HG02610 (cell line): ENCODE measurements around the gene CRKL.

Experiments used
- ATAC-seq: cut with Tn5 transposase; IDR thresholded peaks from one replicate; pipeline ENCODE4 v1.9.1; 2021; ENCODE audit warnings: mild to moderate bottlenecking, moderate library complexity; ENCODE audit not compliant: unreplicated experiment

CRKL gene

DNA sequence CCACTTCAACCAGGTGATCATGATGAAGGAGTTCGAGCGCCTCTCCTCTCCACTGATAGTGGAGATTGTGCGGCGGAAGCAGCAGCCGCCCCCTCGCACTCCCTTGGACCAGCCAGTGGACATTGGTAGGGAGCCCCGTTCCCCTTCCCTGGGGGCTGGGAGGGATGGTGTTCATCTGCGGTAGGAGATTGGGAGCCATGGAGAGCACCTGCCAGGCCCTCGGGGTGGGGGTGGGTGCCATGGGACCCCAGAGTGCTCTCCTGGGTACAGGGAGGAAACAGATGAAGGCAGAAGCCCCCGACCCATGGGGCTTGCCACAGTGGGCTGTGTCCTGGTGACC, 77.7 kb downstream of the CRKL start:
- no peak for ATAC-seq

DNA sequence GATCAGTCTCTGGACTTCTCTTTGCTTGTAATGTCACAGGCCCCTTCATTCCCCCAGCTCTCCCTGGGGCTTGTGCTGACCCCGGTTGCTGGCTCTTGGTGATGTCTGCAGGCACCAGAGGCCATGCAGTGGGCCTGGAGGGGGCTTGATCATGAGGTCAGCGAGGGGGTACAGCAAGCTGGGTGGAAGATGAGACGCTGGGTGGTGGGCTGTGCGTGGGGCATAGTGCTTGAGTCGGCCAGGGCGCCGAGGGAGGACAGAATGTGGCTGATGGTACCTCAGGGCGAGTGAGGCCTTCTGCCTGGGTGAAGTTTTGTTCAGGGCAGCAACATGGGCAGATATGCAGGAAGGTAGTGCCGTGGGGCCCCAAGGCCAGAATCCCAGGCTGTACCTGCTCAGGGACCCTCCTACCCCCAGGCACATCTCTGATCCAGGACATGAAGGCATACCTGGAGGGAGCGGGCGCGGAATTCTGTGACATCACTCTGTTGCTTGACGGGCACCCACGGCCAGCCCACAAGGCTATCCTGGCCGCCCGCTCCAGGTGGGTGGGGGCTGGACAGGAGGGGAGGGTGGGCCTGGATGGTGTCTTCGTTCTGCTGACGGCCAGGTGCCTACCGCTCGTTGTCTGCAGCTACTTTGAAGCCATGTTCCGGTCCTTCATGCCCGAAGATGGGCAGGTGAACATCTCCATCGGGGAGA, 78.3 kb downstream of the CRKL start:
- ATAC-seq, result no peak

DNA sequence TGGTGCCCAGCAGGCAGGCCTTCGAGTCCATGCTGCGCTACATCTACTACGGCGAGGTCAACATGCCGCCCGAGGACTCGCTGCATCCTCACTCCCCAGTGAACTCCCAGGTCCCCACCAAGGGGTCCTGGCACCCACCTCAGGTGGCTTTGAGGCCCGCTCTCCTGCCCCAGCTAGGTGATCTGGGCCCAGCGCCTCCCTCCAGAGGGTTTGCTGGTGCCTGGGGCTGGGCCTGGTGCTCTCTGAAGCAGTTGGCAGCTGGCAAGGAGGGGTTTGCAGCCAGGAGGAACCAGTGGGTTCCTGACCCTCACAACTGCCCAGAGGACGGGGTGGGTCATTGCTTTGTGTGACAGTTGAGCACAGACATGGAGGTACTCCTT, 78.8 kb downstream of the CRKL start:
- ATAC-seq, result no peak

DNA sequence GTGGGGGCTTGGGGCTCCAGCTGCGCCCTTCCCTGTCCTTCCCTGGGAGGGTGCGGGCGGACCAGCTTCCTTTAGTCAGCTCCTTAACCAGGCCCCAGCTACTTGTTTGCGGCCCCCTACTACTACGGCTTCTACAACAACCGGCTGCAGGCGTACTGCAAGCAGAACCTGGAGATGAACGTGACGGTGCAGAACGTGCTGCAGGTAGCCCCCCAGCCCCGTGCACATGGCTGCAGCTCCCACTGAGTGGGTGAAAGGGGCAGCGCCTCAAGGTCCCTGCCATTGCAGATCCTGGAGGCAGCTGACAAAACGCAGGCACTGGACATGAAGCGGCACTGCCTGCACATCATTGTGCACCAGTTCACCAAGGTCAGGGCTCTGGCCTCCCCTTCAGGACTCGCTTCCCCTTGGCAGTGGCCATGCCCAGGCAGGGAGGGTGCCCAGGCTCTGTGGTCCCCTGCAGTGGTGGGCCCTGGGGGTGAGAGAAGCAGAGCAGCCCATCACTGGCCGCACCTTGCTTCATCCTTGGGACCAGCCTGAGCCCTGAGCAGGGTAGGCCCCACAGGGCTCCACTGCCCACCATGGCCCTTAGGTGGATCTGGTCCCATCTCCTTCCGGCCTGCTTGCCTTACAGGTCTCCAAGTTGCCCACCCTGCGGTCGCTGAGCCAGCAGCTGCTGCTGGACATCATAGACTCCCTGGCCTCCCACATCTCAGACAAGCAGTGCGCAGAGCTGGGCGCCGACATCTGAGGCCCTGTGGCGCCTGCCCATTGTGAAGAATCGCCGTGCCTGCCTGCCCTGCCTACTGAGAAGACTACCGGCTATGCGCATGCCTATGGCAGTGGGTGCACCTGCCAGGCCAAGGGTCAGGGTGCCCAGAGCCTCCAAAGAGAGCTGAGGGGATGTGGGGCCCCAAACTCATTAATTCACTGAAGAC, 79.7 kb downstream of the CRKL start:
- no peak for ATAC-seq

DNA sequence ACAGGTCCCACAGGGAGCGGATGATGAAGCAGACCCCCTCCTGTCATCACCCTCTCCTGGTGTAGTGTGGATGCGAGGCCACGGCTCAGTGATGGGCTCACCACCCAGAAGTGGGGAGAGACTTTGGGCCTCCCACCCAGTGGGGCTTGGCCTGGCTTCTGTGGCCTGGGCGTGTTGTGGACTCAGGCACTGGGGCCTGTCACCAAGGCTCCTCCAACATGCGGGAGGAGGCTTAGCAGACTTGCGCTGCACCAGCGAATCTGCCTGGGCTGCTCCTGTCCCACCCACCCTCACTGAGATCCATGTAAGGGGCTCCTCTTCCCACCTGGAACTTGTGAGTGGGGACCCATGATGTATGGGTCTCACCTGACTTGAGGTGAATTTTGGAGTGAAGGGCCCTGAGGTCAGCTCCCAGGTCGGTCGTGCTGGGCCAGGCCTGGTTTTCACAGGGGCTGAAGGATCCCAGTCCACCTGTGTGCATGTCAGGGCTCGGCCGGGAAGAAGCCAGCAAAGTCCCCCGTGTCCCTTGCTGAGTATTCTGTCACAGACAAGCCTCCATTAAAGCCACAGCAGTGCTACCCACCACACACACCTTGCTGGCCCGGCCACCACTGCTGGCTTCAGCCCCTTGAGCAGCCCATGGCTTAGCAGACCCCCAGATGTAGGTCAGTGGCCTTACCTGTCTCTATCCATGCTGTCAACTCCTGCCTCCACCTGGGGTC, 80.5 kb downstream of the CRKL start:
- no peak for ATAC-seq

DNA sequence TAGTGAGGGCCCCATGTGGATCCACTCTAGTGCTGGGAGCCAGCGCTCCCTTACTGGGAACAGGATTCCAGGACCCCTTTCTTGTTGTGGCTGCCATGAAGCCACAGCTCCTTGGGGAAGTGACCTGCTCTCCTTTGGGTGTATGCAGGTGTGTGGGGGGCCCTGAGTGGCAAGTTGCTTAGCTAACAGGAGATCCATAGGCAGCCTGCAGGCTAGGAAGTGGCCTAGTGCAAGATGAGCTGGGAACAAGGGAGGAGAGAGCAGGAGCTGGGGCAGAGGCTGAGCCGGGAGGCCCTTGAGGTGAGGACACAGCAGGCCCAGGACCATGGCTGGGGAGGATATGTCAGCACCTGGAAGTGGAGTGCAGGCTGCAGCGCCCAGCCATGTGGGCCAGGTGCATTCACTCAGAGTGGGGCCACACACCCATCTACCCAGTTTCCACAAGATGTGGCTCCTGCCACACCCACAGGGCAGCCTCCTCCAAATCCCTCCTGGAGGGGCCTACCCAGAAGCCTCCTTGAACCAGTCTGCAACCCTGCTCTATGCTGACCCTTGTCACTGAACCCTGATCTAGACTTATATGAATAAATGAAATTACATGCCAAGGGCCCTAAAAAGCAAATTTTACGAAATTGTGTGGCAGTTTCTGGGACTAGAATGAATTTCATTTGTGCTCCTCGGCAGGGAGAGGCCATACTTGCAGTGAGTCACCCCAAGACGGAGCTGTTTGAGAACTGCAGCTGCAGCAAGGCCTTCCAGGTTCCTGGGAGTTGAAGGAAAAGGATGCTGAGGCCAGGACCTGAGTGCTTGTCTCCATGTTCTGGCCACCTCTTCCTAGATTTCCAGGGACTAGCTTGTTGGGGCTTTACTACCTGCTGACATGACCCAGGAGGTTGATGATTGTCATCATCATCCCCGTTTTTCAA, 81.5 kb downstream of the CRKL start:
- ATAC-seq, result no peak

DNA sequence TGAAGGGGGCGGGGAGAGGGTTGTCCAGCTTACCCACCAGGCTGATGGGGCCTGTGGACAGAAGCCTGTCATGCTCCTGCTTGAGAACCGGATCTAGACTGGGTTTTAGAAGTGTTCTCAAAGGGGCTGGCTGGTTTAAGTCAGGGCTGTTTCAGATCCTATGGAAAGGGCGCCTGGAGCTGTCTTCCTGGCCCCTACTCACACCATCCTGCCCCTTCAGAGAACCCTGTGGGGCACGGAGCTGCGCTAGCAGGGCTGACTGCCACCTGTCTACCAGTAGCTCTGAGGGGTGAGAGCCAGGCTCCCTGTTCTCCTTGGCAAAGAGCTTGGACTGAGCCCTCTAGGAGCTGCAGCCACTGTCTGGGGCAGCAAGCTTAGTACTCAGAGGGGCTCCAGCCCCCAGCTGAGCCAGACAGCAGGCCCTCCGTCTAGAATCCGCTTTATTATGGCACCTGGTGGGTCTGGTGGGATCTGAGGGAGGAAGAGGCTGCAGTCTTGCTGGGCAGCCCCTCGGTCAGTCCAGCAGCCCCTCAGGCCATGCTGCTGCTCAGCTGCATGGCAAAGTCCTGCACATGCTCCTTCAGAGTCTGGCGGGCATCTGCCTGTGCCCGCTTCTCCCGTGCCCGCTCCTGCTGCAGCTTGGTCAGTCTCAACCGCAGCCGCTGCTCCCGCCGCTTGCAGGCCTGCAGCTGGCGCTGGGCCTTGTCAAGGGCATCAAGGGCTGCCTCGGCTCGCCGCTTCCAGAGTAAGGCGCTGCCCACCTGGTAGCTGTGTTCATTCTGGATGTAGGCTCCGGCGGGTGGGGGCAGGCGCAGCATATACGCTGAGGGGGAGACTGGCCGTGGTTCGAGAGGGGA, 82.4 kb downstream of the CRKL start:
- no peak for ATAC-seq

DNA sequence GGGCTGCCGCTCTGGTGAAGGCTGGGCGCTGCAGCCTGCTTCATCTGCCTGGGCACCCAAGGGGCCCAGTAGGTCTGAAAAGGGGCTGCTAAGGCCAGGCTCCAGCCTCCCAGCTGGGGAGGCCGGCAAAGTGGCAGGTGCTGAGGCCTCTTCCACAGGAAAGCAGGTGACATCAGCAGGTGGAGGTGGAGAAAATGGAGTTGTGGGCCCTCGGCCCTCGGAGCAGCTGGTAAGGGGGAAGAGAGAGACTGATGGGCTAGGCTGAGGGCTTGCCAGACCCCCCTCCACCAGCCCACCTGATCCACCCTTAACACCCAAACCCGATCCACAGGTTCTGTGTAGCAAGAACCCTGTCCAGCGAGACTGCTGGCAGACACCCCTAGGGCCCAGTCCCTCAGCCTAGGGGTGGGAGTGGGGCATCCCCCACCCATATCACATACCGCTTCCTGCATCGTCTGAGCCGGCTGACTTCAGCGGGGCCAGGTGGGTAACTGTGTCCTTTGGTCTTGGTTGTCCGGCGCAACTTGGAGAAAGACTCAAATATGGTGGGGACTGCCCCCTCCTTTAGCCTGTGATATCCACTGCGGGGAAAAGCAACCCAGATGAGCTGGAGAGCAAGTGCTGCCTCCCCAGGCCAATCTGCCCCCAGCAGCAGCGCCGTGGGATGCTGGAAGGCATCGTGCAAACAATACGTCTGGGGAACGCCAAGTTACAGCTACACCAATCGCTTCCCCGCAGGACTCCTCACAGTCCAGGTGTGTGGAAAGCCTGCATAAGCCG, 83.2 kb downstream of the CRKL start:
- ATAC-seq, result no peak

DNA sequence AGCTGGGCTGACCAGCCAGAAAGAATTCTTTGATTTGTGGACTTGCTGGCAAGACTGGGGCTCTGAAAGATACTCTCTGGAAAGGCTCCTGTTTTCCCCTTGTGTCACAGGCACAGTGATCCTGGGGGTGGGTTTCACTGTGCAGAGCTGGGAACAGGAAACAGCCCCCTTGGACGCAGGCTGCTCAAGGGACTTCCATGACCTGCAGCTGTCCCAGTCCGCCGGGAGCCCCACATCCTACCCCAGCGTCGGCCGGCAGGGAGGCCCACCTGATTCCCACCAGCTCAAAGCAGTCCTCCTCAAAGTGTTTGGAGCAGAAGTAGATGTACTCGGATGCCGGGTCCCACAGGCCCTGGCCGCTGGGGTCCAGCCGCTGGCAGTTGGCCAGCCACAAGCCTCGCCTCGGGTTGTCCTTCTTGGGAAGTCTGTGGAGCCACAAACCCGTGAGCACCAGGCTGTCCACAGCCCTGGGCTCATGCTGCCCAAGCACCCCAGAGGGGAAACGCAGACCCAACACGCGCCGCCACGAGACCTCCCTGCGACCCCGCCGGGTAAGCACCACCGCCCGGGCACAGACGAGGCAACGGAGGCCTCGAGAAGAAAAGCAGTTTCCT, 83.9 kb downstream of the CRKL start:
- ATAC-seq, result no peak

DNA sequence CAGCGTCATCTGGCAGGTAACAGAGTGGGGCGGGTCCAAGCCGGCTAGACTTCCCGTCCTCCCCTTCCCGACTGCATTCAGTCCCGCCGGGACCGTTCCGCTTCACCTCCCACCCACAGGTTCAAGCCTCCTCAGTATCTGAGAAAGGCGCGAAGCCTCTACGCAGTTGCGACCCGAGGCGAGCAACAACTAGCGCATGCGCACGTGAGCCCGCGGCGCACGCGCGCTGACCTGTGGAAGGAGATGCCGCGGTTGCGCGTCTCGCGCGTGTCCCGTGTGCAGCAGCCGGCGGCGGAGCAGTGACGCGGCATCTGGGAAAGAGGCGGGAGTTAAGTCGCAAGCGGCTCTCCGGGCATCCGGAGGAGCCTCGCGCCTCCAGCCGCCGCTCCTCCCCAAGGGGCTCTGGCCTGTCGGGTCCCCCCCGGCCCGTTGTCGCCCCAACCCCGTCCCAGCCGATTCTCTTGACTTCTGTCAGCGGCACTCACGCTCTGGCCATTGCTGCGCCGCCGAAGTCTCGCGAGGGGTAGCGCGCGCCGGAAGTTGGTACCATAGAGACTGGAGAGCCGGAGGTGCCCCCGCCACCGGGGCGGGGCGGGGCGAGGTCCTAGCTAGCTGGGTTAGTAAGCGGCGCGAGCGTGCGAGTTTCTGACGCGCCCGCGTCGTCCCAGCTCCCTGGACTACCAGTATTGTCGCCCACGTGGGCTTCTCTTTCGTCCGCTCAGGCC, 84.6 kb downstream of the CRKL start, which contains the start of gene THAP7:
TSS of gene THAP7 (minus strand) at position 518 of the 725 bp plus-strand sequence. CDS start at position 311, 207 bp downstream.
- ATAC-seq, result peak; percentile 83
